IPS-18c (cell line): Measurements from ENCODE around the gene COBLL1.

Source experiments
- H3K4me3 ChIP-seq: 2 replicates; pipeline ENCODE4 v1.7.0; 2013; ENCODE audit warnings: low read depth, mild to moderate bottlenecking, low read length, moderate library complexity; ENCODE audit not compliant: insufficient read depth
- H3K9me3 ChIP-seq: one replicate; pipeline ENCODE4 v1.6.1; 2013; ENCODE audit warnings: mild to moderate bottlenecking, low read length, moderate library complexity; ENCODE audit not compliant: control insufficient read depth, insufficient read depth

COBLL1 gene

GRCh38 chr2:164693390-164693789 lies 148.2 kb downstream of the COBLL1 start:
- no peaks in the 10 kb centered on the region for H3K9me3 ChIP-seq
- no peak overlapping the region for H3K4me3 ChIP-seq

- H3K4me3 ChIP-seq, result no peak overlapping the region
- no peaks in the 10 kb centered on the region for H3K9me3 ChIP-seq
These were observed 148.7 kb downstream of the COBLL1 start for GRCh38 chr2:164692958-164693357.

GRCh38 chr2:164692114-164692513 lies 149.5 kb downstream of the COBLL1 start:
- no peak overlapping the region for H3K4me3 ChIP-seq
- H3K9me3 ChIP-seq, result no peaks in the 10 kb centered on the region

- no peak overlapping the region for H3K4me3 ChIP-seq
- H3K9me3 ChIP-seq, result no peaks in the 10 kb centered on the region
These were observed 150.2 kb downstream of the COBLL1 start for GRCh38 chr2:164691346-164691887.

GRCh38 chr2:164690361-164690760 lies 151.3 kb downstream of the COBLL1 start:
- H3K4me3 ChIP-seq, result no peak overlapping the region
- H3K9me3 ChIP-seq, result no peaks in the 10 kb centered on the region

- Histone ChIP-seq H3K9me3 (no peaks in the 10 kb centered on the region), H3K4me3 (no peak overlapping the region)
These were observed 152.7 kb downstream of the COBLL1 start for GRCh38 chr2:164688896-164689419.

- Histone ChIP-seq H3K9me3 (no peaks in the 10 kb centered on the region), H3K4me3 (no peak overlapping the region)
These were observed 160.6 kb downstream of the COBLL1 start for GRCh38 chr2:164681009-164681408.

GRCh38 chr2:164678631-164679149 lies 162.9 kb downstream of the COBLL1 start:
- H3K9me3 ChIP-seq, result no peaks in the 10 kb centered on the region

GRCh38 chr2:164677733-164678132 lies 163.9 kb downstream of the COBLL1 start:
- H3K4me3 ChIP-seq, result no peak overlapping the region
- no peaks in the 10 kb centered on the region for H3K9me3 ChIP-seq

More at GRCh38 chr2:164678631-164679149, 162.9 kb downstream of the COBLL1 start:
- H3K4me3 ChIP-seq, result no peak overlapping the region

- Histone ChIP-seq H3K4me3 (no peak overlapping the region), H3K9me3 (no peaks in the 10 kb centered on the region)
These were observed 164.4 kb downstream of the COBLL1 start for GRCh38 chr2:164677271-164677670.

GRCh38 chr2:164675687-164676086 lies 165.9 kb downstream of the COBLL1 start:
- H3K4me3 ChIP-seq, result no peak overlapping the region

GRCh38 chr2:164675027-164675426 lies 166.6 kb downstream of the COBLL1 start:
- no peaks in the 10 kb centered on the region for H3K9me3 ChIP-seq
- H3K4me3 ChIP-seq, result no peak overlapping the region

More at GRCh38 chr2:164675687-164676086, 165.9 kb downstream of the COBLL1 start:
- H3K9me3 ChIP-seq, result no peaks in the 10 kb centered on the region

GRCh38 chr2:164671664-164672396 lies 169.8 kb downstream of the COBLL1 start:
- Histone ChIP-seq H3K4me3 (no peak overlapping the region), H3K9me3 (no peaks in the 10 kb centered on the region)

GRCh38 chr2:164669291-164669690 lies 172.3 kb downstream of the COBLL1 start:
- Histone ChIP-seq H3K4me3 (no peak overlapping the region), H3K9me3 (no peaks in the 10 kb centered on the region)

GRCh38 chr2:164667566-164667965 lies 174.1 kb downstream of the COBLL1 start:
- Histone ChIP-seq H3K9me3 (no peaks in the 10 kb centered on the region), H3K4me3 (no peak overlapping the region)

GRCh38 chr2:164664070-164664469 lies 177.6 kb downstream of the COBLL1 start:
- no peaks in the 10 kb centered on the region for H3K9me3 ChIP-seq
- H3K4me3 ChIP-seq, result no peak overlapping the region

- no peaks in the 10 kb centered on the region for H3K9me3 ChIP-seq
- H3K4me3 ChIP-seq, result no peak overlapping the region
These were observed 178.6 kb downstream of the COBLL1 start for GRCh38 chr2:164662868-164663631.

GRCh38 chr2:164662066-164662465 lies 179.6 kb downstream of the COBLL1 start:
- Histone ChIP-seq H3K4me3 (no peak overlapping the region), H3K9me3 (no peaks in the 10 kb centered on the region)
